Measurements from ENCODE around the gene MRM3. TPM values are rescaled to one million over a fixed set of nuclear protein-coding genes. Genes with fewer than 3 reads are reported as not detected.

Gene MRM3
- total and polyA plus RNA-seq, 12 donors = 11.6 to 23.7 (median 20.4) TPM

GRCh38 chr17:819251-819650 is 37.1 kb downstream of the MRM3 start:
- H3K4me1 ChIP-seq = no peaks in the 10 kb centered on the region
- H3K27me3 ChIP-seq = no peaks in the 10 kb centered on the region
- H3K27ac ChIP-seq = no peak overlapping the region
- WGBS, 2 donors = 96% methylated on average over 19 of the region's 19 CpGs
- H3K4me3 ChIP-seq = no peak overlapping the region
- intact Hi-C loops (cut with DNase I) = no loop called here
- no peak for DNase-seq
- no peak for ATAC-seq
- TF ChIP-seq, protein P1, sequence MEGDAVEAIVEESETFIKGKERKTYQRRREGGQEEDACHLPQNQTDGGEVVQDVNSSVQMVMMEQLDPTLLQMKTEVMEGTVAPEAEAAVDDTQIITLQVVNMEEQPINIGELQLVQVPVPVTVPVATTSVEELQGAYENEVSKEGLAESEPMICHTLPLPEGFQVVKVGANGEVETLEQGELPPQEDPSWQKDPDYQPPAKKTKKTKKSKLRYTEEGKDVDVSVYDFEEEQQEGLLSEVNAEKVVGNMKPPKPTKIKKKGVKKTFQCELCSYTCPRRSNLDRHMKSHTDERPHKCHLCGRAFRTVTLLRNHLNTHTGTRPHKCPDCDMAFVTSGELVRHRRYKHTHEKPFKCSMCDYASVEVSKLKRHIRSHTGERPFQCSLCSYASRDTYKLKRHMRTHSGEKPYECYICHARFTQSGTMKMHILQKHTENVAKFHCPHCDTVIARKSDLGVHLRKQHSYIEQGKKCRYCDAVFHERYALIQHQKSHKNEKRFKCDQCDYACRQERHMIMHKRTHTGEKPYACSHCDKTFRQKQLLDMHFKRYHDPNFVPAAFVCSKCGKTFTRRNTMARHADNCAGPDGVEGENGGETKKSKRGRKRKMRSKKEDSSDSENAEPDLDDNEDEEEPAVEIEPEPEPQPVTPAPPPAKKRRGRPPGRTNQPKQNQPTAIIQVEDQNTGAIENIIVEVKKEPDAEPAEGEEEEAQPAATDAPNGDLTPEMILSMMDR (IDR thresholded peaks at IDR 0.05) = no peak
- H3K36me3 ChIP-seq = peaks cover 0 to 83% (median 0%) of the 10 kb centered on the region in 9 donors
- H3K9me3 ChIP-seq = no peaks in the 10 kb centered on the region

- TF ChIP-seq, protein P1 (IDR thresholded peaks at IDR 0.05) = no peak
- DNase-seq (no peak), ATAC-seq (no peak)
- no peak overlapping the region for H3K4me3 ChIP-seq
- intact Hi-C loops (cut with DNase I) = loop anchor here in 1 of 10 donors (10.0 kb wide), 1 partner anchor 131 kb away; no protein-coding TSS in a partner anchor
- no peaks in the 10 kb centered on the region for H3K27me3 ChIP-seq
- no peaks in the 10 kb centered on the region for H3K9me3 ChIP-seq
- no peak overlapping the region for H3K27ac ChIP-seq
- peaks cover 0 to 61% (median 0%) of the 10 kb centered on the region in 9 donors for H3K36me3 ChIP-seq
- WGBS, 2 donors = 85 to 93% methylated on average over 9 of the region's 9 CpGs
- H3K4me1 ChIP-seq = no peaks in the 10 kb centered on the region
Observed at GRCh38 chr17:823501-823902, 41.3 kb downstream of the MRM3 start.

GRCh38 chr17:824378-824777 is 42.2 kb downstream of the MRM3 start:
- Histone ChIP-seq H3K9me3 (no peaks in the 10 kb centered on the region), H3K27me3 (no peaks in the 10 kb centered on the region), H3K4me1 (no peaks in the 10 kb centered on the region), H3K4me3 (no peak overlapping the region), H3K27ac (no peak overlapping the region), H3K36me3 (peaks cover 0 to 53% (median 0%) of the 10 kb centered on the region in 9 donors)
- 80 to 88% methylated on average over 16 of the region's 16 CpGs for WGBS, 2 donors
- ATAC-seq = peak in 3 of 8 donors; percentile 43 to 83 (median 63)
- no peak for DNase-seq
- TF ChIP-seq, protein P1 (IDR thresholded peaks at IDR 0.05) = no peak
- intact Hi-C loops (cut with DNase I) = loop anchor here in 1 of 10 donors (10.0 kb wide), 1 partner anchor 130 kb away; no protein-coding TSS in a partner anchor

DNA sequence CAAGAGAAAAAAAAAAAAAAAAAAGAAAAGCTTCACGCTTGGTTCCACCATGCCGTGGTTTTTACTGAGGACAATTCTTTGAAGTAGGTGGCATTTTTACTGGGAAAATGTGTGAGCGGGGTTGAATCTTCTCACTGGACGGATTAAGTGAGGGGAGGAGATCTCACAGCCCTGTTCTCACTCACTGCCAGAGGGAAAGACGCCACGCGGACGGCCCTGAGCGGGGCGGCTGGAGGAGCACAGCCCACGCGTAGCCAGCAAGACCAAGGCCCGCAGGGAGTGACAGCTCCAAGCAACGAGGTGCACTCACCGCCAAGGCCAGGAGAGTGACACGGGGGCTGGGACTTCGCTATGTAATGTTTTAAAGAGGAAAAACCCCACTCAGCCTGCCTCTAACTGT is 43.1 kb downstream of the MRM3 start:
- Histone ChIP-seq H3K4me1 (no peaks in the 10 kb centered on the region), H3K4me3 (no peak overlapping the region), H3K27ac (no peak overlapping the region), H3K9me3 (peaks cover 0 to 3% (median 0%) of the 10 kb centered on the region in 11 donors), H3K36me3 (peaks cover 0 to 45% (median 0%) of the 10 kb centered on the region in 9 donors), H3K27me3 (no peaks in the 10 kb centered on the region)
- TF ChIP-seq, protein P1 (IDR thresholded peaks at IDR 0.05) = no peak
- WGBS, 2 donors = 82 to 85% methylated on average over 17 of the region's 17 CpGs
- DNase-seq (no peak), ATAC-seq (no peak)
- intact Hi-C loops (cut with DNase I) = loop anchor here in 1 of 10 donors (10.0 kb wide), 1 partner anchor 130 kb away; no protein-coding TSS in a partner anchor

All from heart right ventricle (tissue), 16 donors.